ENCODE data around the gene PPP1R3E.
"Not testable (repeated sequence)": the region's sequence is repeated elsewhere in the genome, so short reads cannot be mapped to it uniquely, and the experiment has no call there.

Gene PPP1R3E

DNA sequence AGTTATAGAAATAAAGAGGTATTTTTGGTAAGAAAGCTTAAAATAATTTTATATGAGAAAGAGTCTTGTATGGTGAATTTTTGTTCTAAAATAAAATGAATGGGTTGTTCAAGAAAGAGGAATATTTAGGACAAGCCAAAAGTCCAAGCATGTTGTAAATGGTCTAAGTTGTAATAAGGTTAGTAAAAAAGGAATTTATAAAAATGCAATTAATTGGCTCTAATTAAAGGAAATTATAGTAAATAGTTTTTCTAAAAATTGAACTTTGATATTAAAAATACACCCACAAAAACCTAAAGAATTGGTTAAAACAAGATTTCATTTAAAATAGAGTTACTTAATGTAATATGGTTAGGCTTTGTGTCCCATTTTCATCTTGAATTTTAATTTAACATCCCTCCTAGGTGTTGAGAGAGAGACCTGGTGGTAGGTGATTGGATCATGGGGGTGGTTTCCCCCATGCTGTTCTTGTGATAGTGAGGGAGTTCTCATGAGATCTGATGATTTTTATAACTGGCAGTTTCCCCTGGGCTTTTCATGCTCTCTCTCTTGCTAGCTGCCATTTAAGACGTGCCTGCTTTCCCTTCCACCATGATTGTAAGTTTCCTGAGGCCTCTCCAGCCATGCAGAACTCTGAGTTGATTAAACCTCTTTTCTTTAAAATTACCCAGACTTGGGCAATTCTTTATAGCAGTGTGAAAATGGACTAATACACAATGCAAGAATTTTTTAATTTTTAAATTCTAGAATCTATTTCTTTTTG lies 37.0 kb upstream of the PPP1R3E start:
- H3K36me3 ChIP-seq (ENCODE audit: insufficient read depth): no peaks in the 10 kb centered on the region
- no peak overlapping the region for H3K4me3 ChIP-seq (IDR thresholded peaks at IDR 0.05; ENCODE audit: insufficient read depth, low read depth, low read length)
- H3K4me1 ChIP-seq (ENCODE audit: low read depth, poor library complexity, severe bottlenecking): no peaks in the 10 kb centered on the region
- H3K79me2 ChIP-seq (ENCODE audit: insufficient read depth, low read depth): no peaks in the 10 kb centered on the region
- H3K27me3 ChIP-seq (ENCODE audit: insufficient read depth, low read depth): no peaks in the 10 kb centered on the region
- TF ChIP-seq, protein P1, sequence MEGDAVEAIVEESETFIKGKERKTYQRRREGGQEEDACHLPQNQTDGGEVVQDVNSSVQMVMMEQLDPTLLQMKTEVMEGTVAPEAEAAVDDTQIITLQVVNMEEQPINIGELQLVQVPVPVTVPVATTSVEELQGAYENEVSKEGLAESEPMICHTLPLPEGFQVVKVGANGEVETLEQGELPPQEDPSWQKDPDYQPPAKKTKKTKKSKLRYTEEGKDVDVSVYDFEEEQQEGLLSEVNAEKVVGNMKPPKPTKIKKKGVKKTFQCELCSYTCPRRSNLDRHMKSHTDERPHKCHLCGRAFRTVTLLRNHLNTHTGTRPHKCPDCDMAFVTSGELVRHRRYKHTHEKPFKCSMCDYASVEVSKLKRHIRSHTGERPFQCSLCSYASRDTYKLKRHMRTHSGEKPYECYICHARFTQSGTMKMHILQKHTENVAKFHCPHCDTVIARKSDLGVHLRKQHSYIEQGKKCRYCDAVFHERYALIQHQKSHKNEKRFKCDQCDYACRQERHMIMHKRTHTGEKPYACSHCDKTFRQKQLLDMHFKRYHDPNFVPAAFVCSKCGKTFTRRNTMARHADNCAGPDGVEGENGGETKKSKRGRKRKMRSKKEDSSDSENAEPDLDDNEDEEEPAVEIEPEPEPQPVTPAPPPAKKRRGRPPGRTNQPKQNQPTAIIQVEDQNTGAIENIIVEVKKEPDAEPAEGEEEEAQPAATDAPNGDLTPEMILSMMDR (conservative IDR thresholded peaks at IDR 0.05; ENCODE audit: low read depth, low read length): no peak
- no peak overlapping the region for H2AFZ ChIP-seq (ENCODE audit: low read depth)
- no peaks in the 10 kb centered on the region for H4K20me1 ChIP-seq (ENCODE audit: insufficient read depth)
- H3K9ac ChIP-seq: no peak overlapping the region
- H3K27ac ChIP-seq: no peak overlapping the region
- no peak overlapping the region for H3K4me2 ChIP-seq

DNA sequence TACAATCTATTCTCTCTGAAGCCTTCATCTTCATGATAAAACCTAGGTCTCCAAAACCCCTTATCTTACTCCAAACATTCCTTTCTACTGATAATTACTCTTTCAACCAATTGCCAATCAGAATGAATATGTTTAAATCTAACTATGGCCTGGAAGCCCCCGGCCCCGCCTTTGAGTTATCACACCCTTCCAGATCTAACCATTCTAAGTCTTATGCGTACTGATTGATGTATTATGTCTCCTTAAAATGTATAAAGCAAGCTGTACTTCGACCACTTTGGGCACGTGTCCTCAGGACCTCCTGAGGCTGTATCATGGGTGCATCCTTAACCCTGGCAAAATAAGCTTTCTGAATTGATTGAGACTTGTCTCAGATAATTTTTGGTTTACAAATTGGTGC lies 33.0 kb upstream of the PPP1R3E start:
- no peak overlapping the region for H3K9ac ChIP-seq

DNA sequence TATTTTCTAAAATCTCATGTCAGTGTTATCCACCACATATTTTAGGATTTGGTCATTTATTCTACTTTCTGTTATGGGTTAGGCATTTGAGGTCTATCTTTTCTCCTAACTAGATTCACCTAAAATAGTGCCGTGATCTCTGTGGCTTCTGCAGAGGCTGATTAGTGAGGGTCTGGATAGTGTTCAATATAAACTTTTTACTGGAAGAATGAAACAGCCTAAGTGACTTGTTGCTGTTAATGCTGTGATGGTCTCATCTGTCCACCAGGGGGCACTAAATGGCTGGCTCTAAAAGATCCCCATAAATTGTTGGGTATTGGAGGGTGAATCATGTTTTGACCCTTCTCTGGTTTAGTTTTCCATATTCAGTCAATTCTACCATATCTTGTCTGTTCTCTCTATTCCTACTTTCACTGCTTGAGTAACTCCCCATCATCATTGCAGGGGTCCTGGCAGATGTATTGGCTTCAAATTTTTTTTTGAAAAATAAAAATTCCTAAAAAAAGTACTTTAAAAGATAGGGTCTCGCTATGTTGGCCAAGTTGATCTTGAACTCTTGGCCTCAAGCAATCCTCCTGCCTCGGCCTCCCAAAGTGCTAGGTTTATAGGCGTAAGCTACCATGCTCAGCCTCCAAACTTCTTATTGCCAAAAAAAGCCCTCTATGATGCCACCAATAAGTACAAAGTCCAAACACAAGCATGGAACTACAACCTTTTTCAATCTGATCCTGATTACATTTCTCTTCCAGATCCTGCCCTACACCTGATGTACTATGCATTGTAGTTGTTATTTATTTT lies 25.5 kb upstream of the PPP1R3E start:
- Histone ChIP-seq H3K4me3 (IDR thresholded peaks at IDR 0.05; ENCODE audit: insufficient read depth, low read depth, low read length) (no peak overlapping the region), H3K4me1 (ENCODE audit: low read depth, poor library complexity, severe bottlenecking) (peaks cover 37% of the 10 kb centered on the region), H3K36me3 (ENCODE audit: insufficient read depth) (no peaks in the 10 kb centered on the region), H4K20me1 (ENCODE audit: insufficient read depth) (no peaks in the 10 kb centered on the region), H3K27me3 (ENCODE audit: insufficient read depth, low read depth) (no peaks in the 10 kb centered on the region), H2AFZ (ENCODE audit: low read depth) (no peak overlapping the region), H3K79me2 (ENCODE audit: insufficient read depth, low read depth) (peaks cover 11% of the 10 kb centered on the region), H3K4me2 (no peak overlapping the region; the same call in 1 of the 2 replicates), H3K27ac (no peak overlapping the region), H3K9ac (no peak overlapping the region)
- TF ChIP-seq, protein P1 (conservative IDR thresholded peaks at IDR 0.05; ENCODE audit: low read depth, low read length): peak; percentile 80

More for the DNA sequence above, 33.0 kb upstream of the PPP1R3E start:
- Histone ChIP-seq H3K36me3 (ENCODE audit: insufficient read depth) (no peaks in the 10 kb centered on the region), H3K4me2 (no peak overlapping the region), H3K79me2 (ENCODE audit: insufficient read depth, low read depth) (no peaks in the 10 kb centered on the region), H3K4me3 (IDR thresholded peaks at IDR 0.05; ENCODE audit: insufficient read depth, low read depth, low read length) (no peak overlapping the region), H2AFZ (ENCODE audit: low read depth) (no peak overlapping the region), H3K27ac (no peak overlapping the region), H3K27me3 (ENCODE audit: insufficient read depth, low read depth) (no peaks in the 10 kb centered on the region), H4K20me1 (ENCODE audit: insufficient read depth) (no peaks in the 10 kb centered on the region), H3K4me1 (ENCODE audit: low read depth, poor library complexity, severe bottlenecking) (no peaks in the 10 kb centered on the region)
- TF ChIP-seq, protein P1 (conservative IDR thresholded peaks at IDR 0.05; ENCODE audit: low read depth, low read length): no peak

DNA sequence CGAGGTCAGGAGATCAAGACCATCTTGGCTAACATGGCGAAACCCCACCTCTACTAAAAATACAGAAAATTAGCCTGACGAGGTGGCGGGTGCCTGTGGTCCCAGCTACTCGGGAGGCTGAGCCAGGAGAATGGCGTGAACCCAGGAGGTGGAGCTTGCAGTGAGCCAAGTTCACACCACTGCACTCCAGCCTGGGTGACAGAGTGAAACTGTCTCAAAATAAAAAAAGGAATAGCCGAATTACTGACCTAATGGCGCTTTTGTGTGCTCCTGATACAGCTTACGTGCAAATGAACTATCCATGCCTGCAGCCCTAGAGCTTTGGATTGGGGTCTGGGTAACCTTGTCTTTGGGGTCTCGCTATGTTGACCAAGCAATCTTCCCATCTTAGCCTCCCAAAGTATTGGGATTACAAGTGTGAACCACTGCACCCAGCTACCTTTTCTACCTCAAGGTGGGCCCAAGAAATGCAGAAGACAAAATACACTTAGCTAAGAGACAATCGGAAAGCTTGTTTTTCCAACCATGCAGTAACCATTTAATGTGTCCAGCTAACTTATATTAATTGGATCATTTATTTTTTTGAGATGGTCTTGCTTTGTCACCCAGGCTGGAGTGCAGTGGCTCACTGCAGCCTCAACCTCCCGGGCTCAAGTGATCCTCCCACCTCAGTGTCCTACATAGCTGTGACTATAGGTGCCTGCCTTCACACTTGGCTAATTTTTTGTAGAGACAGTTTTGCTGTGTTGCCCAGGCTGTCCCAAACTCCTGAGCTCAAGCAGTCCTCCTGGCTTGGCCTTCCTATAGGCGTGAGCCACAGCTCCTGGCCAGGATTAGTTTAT lies 24.1 kb upstream of the PPP1R3E start:
- no peak overlapping the region for H3K9ac ChIP-seq
- H3K27me3 ChIP-seq (ENCODE audit: insufficient read depth, low read depth): no peaks in the 10 kb centered on the region
- peaks cover 40% of the 10 kb centered on the region for H3K4me1 ChIP-seq (ENCODE audit: low read depth, poor library complexity, severe bottlenecking)
- peaks cover 25% of the 10 kb centered on the region for H3K79me2 ChIP-seq (ENCODE audit: insufficient read depth, low read depth)
- H3K27ac ChIP-seq: no peak overlapping the region
- H3K4me2 ChIP-seq: no peak overlapping the region; the same call in 1 of the 2 replicates
- no peaks in the 10 kb centered on the region for H3K36me3 ChIP-seq (ENCODE audit: insufficient read depth)
- no peaks in the 10 kb centered on the region for H4K20me1 ChIP-seq (ENCODE audit: insufficient read depth)
- no peak overlapping the region for H2AFZ ChIP-seq (ENCODE audit: low read depth)
- no peak overlapping the region for H3K4me3 ChIP-seq (IDR thresholded peaks at IDR 0.05; ENCODE audit: insufficient read depth, low read depth, low read length)
- TF ChIP-seq, protein P1 (conservative IDR thresholded peaks at IDR 0.05; ENCODE audit: low read depth, low read length): no peak

DNA sequence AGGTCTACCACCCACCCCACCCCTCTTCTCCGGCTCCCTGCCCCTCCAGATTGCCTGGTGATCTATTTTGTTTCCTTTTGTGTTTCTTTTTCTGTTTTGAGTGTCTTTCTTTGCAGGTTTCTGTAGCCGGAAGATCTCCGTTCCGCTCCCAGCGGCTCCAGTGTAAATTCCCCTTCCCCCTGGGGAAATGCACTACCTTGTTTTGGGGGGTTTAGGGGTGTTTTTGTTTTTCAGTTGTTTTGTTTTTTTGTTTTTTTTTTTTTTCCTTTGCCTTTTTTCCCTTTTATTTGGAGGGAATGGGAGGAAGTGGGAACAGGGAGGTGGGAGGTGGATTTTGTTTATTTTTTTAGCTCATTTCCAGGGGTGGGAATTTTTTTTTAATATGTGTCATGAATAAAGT lies 23.1 kb upstream of the PPP1R3E start:
- H4K20me1 ChIP-seq (ENCODE audit: insufficient read depth); H3K27ac ChIP-seq: not testable (repeated sequence)
- peaks cover 40% of the 10 kb centered on the region for H3K4me1 ChIP-seq (ENCODE audit: low read depth, poor library complexity, severe bottlenecking)

More for the DNA sequence above, 23.1 kb upstream of the PPP1R3E start:
- not testable (repeated sequence) for H3K9ac ChIP-seq; H3K27me3 ChIP-seq (ENCODE audit: insufficient read depth, low read depth); H3K36me3 ChIP-seq (ENCODE audit: insufficient read depth); H3K4me2 ChIP-seq; H2AFZ ChIP-seq (ENCODE audit: low read depth); H3K4me3 ChIP-seq (IDR thresholded peaks at IDR 0.05; ENCODE audit: insufficient read depth, low read depth, low read length)
- H3K79me2 ChIP-seq (ENCODE audit: insufficient read depth, low read depth): peaks cover 25% of the 10 kb centered on the region

Data from KMS-11 (cell line).